Activated CD4-positive, alpha-beta T cell treated with anti-CD3 and anti-CD28 coated beads, Interleukin-2, amount 10 ng/mL, durations not matched to agents 24 days and 14 days (primary cell): Measurements from ENCODE around the gene COG2. TPM values are rescaled to one million over a fixed set of nuclear protein-coding genes. Genes with fewer than 3 reads are reported as not detected.
"Not testable (repeated sequence)": the region's sequence is repeated elsewhere in the genome, so short reads cannot be mapped to it uniquely, and the experiment has no call there.

Experiments
- DNase-seq: peaks from one replicate; pipeline ENCODE4 v3.0.0; 2022
- H3K27ac Mint-ChIP-seq: one replicate; pipeline ENCODE4 v1.8.0; 2022; ENCODE audit warnings: mild to moderate bottlenecking, mixed read lengths
- H3K27me3 Mint-ChIP-seq: one replicate; pipeline ENCODE4 v1.8.0; 2022; ENCODE audit warnings: mixed read lengths
- H3K36me3 Mint-ChIP-seq: one replicate; pipeline ENCODE4 v1.8.0; 2022; ENCODE audit warnings: low read depth, mild to moderate bottlenecking, mixed read lengths
- H3K4me1 Mint-ChIP-seq: one replicate; pipeline ENCODE4 v1.8.0; 2021; ENCODE audit warnings: mixed read lengths
- H3K4me3 Mint-ChIP-seq: one replicate; pipeline ENCODE4 v1.8.0; 2022; ENCODE audit warnings: mild to moderate bottlenecking, moderate library complexity, mixed read lengths
- H3K9me3 Mint-ChIP-seq: one replicate; pipeline ENCODE4 v1.8.0; 2021; ENCODE audit warnings: mixed read lengths
- intact Hi-C: fragments of 100-400 bp; cut with micrococcal nuclease; formaldehyde crosslinking; loops from one replicate; pipeline ENCODE4 v1.15.1; 2023
- total RNA-seq: library from RNA; stranded (reverse); gene quantifications from 2 replicates; pipeline ENCODE4 v1.2.3, GENCODE V29; 2022

The COG2 gene
- total RNA-seq, 1 donor from 2014 or later = 47.4 TPM

DNA sequence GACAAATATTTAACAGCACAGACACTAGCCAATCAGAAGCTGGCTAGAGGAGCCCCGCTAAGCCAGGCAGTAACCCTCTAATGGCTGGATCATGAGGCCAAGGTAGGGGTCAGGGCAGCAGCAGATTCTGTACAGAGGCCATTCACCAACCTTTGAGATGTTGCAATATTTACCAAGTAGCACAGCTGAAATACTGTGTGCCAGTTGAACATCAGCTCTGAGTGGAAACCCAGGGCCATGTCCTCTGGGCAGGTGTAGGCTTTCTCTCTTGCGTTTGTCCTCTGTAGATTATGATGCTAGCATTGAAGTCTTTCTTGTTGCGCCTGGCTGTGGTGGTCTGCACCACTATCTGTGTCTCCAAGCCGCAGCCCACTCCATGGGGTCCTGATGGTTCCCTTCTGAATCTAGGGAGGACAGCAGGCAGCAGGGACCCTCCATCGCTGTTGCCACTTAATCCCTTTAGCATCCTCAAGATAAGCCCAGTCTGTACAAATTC, 2.5 kb upstream of the COG2 start:
- Mint-ChIP-seq H3K9me3 (no peaks in the 10 kb centered on the region), H3K4me1 (peaks cover 27% of the 10 kb centered on the region), H3K27me3 (peaks cover 28% of the 10 kb centered on the region), H3K4me3 (no peak overlapping the region), H3K36me3 (peaks cover 9% of the 10 kb centered on the region), H3K27ac (no peak overlapping the region)
- no peak for DNase-seq
- intact Hi-C loops = loop anchor here (5.0 to 10.0 kb wide), 3 partner anchors 405 to 1012 kb away; partner anchors contain the start of genes FAM89A, TAF5L and URB2

DNA sequence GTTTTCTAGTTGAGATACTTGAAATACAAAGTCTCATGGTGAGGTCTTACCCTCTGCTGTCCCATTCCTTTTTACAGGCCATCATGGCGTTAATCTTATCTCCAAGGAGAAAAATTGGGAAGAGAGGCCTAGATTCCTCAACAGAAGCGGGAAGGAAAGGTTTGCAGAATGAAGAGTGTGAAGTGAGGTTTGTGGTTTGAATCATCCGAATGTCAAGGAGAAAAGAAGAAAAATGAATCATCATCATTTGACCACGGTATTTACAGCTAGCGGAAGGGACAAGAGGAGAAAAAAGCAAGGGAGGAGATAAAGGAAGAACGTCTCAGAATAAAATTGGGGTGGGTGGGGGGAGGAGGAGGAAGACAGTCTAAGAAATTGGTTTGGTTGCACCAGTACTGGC, 935 bp upstream of the COG2 start:
- Mint-ChIP-seq H3K27ac (no peak overlapping the region), H3K36me3 (peaks cover 13% of the 10 kb centered on the region), H3K4me3 (peak overlapping the region; percentile 96), H3K4me1 (peaks cover 32% of the 10 kb centered on the region), H3K27me3 (peaks cover 25% of the 10 kb centered on the region), H3K9me3 (no peaks in the 10 kb centered on the region)
- DNase-seq = no peak
- intact Hi-C loops = loop anchor here (5.0 to 10.0 kb wide), 3 partner anchors 403 to 1014 kb away; partner anchors contain the start of genes FAM89A, TAF5L and URB2

DNA sequence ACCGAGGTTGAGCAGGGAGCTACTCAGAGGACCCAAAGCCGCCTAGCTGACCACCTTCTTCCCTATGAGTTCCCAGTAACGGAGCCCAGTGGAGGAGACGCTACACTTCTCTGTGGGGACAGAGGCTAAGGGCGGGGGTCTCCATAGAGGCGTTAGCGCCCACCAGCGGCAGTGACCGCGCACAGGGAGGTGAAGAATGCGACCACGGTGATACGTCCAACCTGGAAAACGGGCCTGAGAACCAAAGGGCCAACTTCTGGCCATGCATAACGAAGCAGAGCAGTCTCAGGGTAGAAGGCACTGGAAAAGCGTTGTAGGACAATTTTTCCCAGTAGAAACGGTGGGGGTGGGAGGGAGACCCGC, 400 bp upstream of the COG2 start:
- Mint-ChIP-seq H3K36me3 (peaks cover 16% of the 10 kb centered on the region), H3K27ac (no peak overlapping the region), H3K9me3 (no peaks in the 10 kb centered on the region), H3K4me3 (peak overlapping the region; percentile 96), H3K4me1 (peaks cover 35% of the 10 kb centered on the region), H3K27me3 (peaks cover 21% of the 10 kb centered on the region)
- DNase-seq = no peak
- intact Hi-C loops = loop anchor here (1.0 to 10.0 kb wide), 8 partner anchors 217 to 1015 kb away; partner anchors contain the start of genes ARV1, C1orf198, FAM89A and GALNT2

DNA sequence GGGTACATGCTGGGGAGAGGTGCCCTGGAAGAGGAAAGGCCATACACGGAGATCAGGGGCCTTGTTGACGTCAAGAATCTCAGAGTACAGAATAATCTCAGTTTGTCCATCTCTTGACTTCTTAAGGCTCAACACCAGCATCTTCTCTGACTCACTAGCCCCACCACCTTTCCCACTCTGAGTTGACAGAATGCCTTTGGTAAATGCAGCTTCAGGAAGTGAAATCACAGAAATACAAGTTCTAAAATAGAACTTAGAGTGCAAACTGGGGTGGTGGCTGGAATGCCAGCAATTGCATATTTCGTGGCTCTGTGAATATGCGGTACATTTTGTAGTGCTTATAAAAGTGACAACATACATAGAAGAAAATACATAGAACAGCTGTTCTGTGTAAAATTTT, 1.6 kb downstream of the COG2 start:
- intact Hi-C loops = loop anchor here (2.0 to 10.0 kb wide), 7 partner anchors 219 to 1017 kb away; partner anchors contain the start of genes C1orf198, FAM89A, GALNT2 and SPRTN
- peak overlapping the region; percentile 96 for H3K4me3 Mint-ChIP-seq
- peaks cover 16% of the 10 kb centered on the region for H3K36me3 Mint-ChIP-seq
- no peak for DNase-seq
- H3K27ac Mint-ChIP-seq = peak overlapping the region; percentile 7
- H3K4me1 Mint-ChIP-seq = peaks cover 35% of the 10 kb centered on the region
- no peaks in the 10 kb centered on the region for H3K9me3 Mint-ChIP-seq
- H3K27me3 Mint-ChIP-seq = peaks cover 13% of the 10 kb centered on the region

DNA sequence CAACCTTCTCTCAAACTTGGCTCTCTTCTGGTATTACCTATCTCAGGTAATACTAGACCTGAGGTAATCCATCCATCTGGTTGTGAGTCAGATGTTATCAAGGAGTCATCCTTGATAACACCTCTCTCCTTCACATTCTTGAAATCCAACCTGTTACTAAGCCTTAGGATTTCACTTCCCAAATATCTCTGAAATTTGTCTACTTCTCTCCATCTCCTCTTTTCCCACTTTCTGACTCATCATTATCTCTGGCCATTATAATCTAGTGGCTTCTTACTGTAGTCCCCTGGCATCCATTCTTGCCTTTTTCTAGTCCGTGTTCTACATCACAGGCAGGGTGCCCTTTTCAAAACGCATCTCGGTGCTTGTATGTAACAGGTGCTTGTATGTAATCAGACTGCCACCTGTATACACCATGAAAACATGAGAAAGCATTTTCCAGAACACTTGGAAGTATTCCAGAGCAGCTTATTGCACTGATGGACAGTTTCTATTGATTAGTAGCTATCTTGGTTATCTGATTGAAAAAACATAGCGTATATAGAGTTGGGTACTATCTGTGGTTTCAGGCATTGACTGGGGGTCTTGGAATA, 4.5 kb downstream of the COG2 start:
- Mint-ChIP-seq H3K4me1 (peaks cover 33% of the 10 kb centered on the region), H3K4me3 (no peak overlapping the region), H3K36me3 (peaks cover 16% of the 10 kb centered on the region), H3K9me3 (peaks cover 3% of the 10 kb centered on the region), H3K27ac (peak overlapping the region; percentile 32), H3K27me3 (no peaks in the 10 kb centered on the region)
- no peak for DNase-seq
- intact Hi-C loops = loop anchor here (10.0 kb wide), 1 partner anchor 398 kb away; the partner anchor contains the start of gene FAM89A

DNA sequence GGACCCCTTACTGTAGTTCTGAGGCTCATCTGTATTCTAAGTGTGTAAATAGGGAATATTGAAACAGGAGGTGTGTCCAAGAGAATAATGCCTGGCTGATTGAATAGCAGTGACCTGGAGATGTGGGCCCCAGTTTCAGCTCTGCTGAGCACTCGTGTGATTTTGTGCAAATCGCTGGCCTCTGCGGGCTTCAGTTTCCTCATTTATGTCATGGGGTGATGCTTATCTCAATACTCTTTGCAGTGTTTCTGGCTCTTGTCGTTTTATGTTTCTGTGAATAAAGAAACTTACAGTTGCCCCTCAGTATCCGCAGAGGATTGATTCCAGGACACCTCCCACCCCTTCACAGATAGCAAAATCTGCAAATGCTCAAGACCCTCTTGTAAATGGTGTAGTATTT, 5.0 kb downstream of the COG2 start:
- Mint-ChIP-seq H3K9me3 (peaks cover 3% of the 10 kb centered on the region), H3K4me1 (peaks cover 30% of the 10 kb centered on the region)
- intact Hi-C loops = loop anchor here (10.0 kb wide), 1 partner anchor 397 kb away; the partner anchor contains the start of gene FAM89A

DNA sequence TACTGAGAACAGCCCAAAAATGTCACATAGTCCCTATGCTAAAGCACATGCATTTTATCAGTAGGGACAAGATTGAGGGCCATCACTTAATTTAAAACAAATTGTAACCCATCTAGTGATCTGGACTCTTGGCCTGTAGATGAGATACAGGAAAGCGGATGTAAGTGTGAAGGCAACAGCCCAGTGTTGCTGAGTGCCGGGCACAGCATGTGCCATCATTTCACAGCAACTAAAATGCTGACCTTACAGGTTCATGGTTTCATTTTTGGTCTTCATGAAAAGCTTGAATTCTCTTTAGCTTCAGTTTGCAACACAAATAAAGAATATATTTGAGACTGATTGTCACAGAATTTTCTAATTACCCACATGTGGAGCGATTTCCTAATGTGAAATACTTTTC, 5.8 kb downstream of the COG2 start:
- DNase-seq = no peak
- Mint-ChIP-seq H3K4me1 (peaks cover 28% of the 10 kb centered on the region), H3K27me3 (no peaks in the 10 kb centered on the region), H3K27ac (no peak overlapping the region), H3K36me3 (peaks cover 18% of the 10 kb centered on the region), H3K9me3 (peaks cover 3% of the 10 kb centered on the region), H3K4me3 (no peak overlapping the region)
- intact Hi-C loops = loop anchor here (10.0 kb wide), 1 partner anchor 397 kb away; the partner anchor contains the start of gene FAM89A

More for the DNA sequence above, 5.0 kb downstream of the COG2 start:
- Mint-ChIP-seq H3K27ac (no peak overlapping the region), H3K27me3 (no peaks in the 10 kb centered on the region), H3K4me3 (no peak overlapping the region), H3K36me3 (peaks cover 20% of the 10 kb centered on the region)
- no peak for DNase-seq

DNA sequence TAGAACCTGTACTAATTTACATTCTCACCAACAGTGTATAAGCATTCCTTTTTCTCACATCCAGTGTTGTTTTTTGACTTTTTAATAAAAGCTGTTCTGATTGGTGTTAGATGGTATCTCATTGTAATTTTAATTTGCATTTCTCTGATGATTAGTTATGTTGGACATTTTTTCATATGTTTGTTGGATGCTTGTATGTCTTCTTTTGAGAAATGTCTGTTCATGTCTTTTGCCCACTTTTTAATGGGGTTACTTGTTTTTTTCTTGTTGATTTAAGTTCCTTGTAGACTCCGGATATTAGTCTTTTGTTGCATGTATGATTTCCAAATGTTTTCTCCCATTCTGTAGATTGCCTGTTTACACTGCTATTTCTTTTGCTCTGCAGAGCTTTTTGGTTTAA, 8.0 kb downstream of the COG2 start:
- Mint-ChIP-seq H3K27me3 (no peaks in the 10 kb centered on the region), H3K27ac (no peak overlapping the region), H3K36me3 (peaks cover 14% of the 10 kb centered on the region), H3K4me3 (no peak overlapping the region), H3K4me1 (peaks cover 14% of the 10 kb centered on the region), H3K9me3 (peaks cover 3% of the 10 kb centered on the region)
- no peak for DNase-seq
- intact Hi-C loops = no loop called here

DNA sequence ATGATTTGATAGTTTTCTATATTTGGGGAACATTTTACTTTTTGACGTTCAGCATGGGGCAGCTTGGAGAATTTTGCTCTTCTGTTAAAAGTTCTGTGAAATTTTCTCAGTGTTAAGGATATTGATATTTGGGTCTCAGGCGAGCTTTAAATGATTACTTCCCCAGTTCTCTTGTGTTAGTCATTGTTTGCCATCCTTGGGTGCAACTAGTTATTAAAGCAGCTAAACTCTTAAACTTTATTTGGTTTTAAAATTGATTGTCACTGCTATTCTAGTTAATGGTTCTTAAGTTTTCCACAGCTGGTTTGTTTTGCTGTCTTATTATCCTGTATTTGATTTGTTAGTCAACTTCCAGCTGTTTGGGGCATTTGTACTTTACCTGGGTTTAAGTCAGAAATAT, 9.0 kb downstream of the COG2 start:
- Mint-ChIP-seq H3K27ac (no peak overlapping the region), H3K9me3 (peaks cover 3% of the 10 kb centered on the region), H3K27me3 (no peaks in the 10 kb centered on the region), H3K4me1 (peaks cover 13% of the 10 kb centered on the region), H3K36me3 (peaks cover 10% of the 10 kb centered on the region), H3K4me3 (no peak overlapping the region)
- no peak for DNase-seq
- intact Hi-C loops = no loop called here

DNA sequence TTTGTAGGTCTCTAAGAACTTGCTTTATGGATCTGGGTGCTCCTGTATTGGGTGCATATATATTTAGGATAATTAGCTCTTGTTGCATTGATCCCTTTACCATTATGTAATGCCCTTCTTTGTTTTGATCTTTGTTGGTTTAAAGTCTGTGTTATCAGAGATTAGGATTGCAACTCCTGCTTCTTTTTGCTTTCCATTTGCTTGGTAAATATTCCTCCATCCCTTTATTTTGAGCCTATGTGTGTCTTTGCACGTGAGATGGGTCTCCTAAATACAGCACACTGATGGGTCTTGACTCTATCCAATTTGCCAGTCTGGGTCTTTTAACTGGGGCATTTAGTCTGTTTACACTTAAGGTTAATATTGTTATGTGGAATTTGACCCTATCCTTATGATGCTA, 14.4 kb downstream of the COG2 start:
- intact Hi-C loops, H3K4me1 Mint-ChIP-seq, H3K27me3 Mint-ChIP-seq, H3K9me3 Mint-ChIP-seq, H3K27ac Mint-ChIP-seq, H3K4me3 Mint-ChIP-seq, DNase-seq: not testable (repeated sequence)
- peaks cover 16% of the 10 kb centered on the region for H3K36me3 Mint-ChIP-seq

DNA sequence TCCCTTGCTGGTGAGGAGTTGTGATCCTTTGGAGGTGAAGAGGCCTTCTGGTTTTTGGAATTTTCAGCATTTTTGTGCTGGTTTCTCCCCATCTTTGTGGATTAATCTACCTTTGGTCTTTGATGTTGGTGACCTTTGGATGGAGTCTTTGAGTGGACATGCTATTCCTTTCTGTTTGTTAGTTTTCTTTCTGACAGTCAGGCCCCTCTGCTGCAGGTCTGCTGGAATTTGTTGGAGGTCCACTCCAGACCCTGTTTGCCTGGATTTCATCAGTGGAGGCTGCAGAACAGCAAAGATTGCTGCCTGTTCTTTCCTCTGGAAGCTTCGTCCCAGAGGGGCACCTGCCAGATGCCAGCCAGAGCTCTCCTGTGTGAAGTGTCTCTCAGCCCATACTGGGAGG, 15.8 kb downstream of the COG2 start:
- H3K9me3 Mint-ChIP-seq, DNase-seq: not testable (repeated sequence)

DNA sequence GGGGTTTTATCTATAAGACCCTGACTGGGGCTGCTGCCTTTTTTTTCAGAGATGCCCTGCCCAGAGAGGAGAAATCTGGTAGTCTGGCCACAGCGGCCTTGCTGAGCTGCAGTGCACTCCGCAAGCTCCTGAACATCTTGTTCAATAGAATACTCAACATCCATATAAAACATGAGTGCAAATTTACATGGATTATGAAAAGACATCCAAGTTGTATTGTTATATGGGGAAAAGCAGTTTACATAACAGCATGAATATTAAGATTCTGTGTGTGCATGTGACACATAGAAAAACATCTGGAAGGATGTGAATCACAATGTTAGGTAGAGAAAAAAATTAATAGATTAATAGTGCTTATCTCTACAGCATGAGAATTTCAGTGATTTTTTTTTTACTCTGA, 16.4 kb downstream of the COG2 start:
- intact Hi-C loops = no loop called here
- no peak overlapping the region for H3K4me3 Mint-ChIP-seq
- no peaks in the 10 kb centered on the region for H3K27me3 Mint-ChIP-seq
- peaks cover 4% of the 10 kb centered on the region for H3K4me1 Mint-ChIP-seq
- H3K36me3 Mint-ChIP-seq = peaks cover 21% of the 10 kb centered on the region
- DNase-seq = no peak
- H3K9me3 Mint-ChIP-seq = no peaks in the 10 kb centered on the region
- no peak overlapping the region for H3K27ac Mint-ChIP-seq

More for the DNA sequence above, 15.8 kb downstream of the COG2 start:
- H3K36me3 Mint-ChIP-seq = peaks cover 22% of the 10 kb centered on the region
- H3K27me3 Mint-ChIP-seq, H3K27ac Mint-ChIP-seq, intact Hi-C loops, H3K4me1 Mint-ChIP-seq, H3K4me3 Mint-ChIP-seq: not testable (repeated sequence)

DNA sequence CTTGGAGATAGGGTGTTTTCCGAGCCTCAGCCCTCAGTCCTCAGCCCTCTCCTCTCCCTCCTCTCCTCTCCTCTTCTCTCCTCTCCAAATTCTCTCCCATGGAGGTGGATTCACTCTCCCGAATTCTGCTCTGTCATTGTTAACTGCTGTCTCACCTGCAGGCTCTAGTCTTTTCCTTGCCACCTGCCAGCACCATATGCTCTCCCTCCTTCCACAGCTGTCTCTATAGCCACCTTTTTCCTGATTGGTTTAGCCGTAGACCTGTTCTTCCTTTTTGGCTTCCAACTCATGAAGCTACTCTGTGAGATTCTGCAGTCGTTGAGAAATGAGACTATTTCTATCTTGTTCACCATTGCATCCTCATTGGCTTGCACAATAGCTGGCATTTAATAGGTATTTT, 19.7 kb downstream of the COG2 start:
- intact Hi-C loops = no loop called here
- Mint-ChIP-seq H3K9me3 (no peaks in the 10 kb centered on the region), H3K27ac (no peak overlapping the region), H3K4me3 (no peak overlapping the region), H3K36me3 (peaks cover 45% of the 10 kb centered on the region), H3K4me1 (no peaks in the 10 kb centered on the region), H3K27me3 (no peaks in the 10 kb centered on the region)
- DNase-seq = no peak

DNA sequence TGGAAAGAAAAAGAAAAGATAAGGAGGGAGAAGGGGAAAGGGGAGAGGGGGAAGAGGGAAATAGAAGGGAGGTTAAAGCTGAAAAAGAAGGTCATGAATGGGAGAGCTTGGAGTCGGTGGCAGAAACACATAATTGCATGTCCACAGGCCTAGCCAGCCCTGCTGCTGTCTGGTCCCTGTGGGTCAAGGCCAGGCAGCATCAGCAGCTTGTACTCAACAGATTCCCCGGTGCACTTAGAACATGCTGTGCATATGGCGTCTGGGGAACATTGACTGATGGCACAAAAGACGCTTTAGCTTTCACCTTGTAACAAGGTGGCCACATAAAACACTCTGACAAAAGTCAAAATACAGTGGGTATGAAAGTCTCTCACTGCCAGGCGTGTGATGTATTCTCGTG, 25.9 kb downstream of the COG2 start:
- intact Hi-C loops = no loop called here
- Mint-ChIP-seq H3K27me3 (no peaks in the 10 kb centered on the region), H3K27ac (no peak overlapping the region), H3K36me3 (peaks cover 60% of the 10 kb centered on the region), H3K4me3 (no peak overlapping the region), H3K4me1 (no peaks in the 10 kb centered on the region), H3K9me3 (no peaks in the 10 kb centered on the region)
- no peak for DNase-seq
